Measurements from ENCODE around the gene GYG1.
A peak's percentile ranks its signal among the peaks of the same experiment; 100 is the strongest.

The GYG1 gene

DNA sequence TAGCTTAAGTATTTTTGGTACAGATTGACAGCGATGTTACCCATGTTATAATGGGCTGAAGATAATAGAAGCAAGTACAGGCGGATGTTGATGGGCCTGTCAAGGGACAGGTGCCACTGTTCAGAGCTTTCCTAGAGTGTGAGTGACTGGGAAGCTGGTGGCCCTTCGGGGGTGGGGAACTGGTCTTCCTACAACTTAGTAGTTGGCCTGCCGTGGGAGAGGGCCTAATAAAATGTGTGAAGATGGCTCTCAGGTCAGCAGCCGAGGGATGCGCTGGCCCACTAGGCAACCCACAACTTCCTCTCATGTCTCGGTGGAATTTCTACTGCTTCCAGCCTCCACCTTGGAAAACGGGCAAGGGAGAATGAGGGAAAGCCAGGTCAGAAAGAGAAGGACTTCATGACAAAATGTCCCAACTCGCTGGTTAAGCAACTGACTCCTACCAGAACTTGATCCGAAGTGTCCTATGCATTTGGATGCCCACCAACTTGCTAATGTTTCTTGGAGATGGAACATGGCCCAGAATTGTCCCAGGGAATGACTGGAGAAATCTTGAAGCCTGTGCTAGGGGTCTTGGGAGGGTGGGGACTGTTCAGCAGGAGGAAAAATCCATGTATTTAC lies 1.4 kb downstream of the GYG1 start:
- H3K27ac ChIP-seq (ENCODE audit: poor library complexity, severe bottlenecking) = no peak overlapping the region
- no peaks in the 10 kb centered on the region for H3K4me1 ChIP-seq (ENCODE audit: insufficient read depth, poor library complexity, severe bottlenecking)
- no peak for ATAC-seq (ENCODE audit: low read depth)
- DNase-seq (ENCODE audit: low spot score) = no peak
- TF ChIP-seq CTCF (IDR thresholded peaks at IDR 0.05; ENCODE audit: poor library complexity, severe bottlenecking) = no peak
- H3K27me3 ChIP-seq (ENCODE audit: insufficient read depth, poor library complexity, severe bottlenecking) = no peaks in the 10 kb centered on the region
- peaks cover 19% of the 10 kb centered on the region for H3K36me3 ChIP-seq (ENCODE audit: low read depth)
- no peaks in the 10 kb centered on the region for H3K9me3 ChIP-seq (ENCODE audit: severe bottlenecking)
- H3K4me3 ChIP-seq (ENCODE audit: severe bottlenecking) = peak overlapping the region; percentile 79

DNA sequence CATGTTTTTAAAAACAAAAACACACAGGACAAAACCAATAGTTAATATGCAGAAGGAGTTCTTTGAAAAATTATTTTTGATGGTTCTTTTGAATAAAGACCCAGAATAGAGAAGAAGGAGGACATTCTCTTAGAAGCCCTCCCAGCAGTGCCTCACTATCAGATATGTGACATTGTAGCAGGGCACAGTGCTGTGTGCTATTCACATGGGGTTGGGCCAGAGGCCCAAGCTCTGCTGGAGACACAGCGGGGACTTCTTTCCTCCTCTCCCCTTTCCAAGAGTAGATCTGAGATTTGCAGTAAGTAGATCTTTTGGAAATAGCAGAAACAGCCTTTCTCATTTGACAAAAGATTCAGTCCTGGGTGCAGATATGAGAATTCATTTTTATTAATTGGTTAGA lies 6.3 kb downstream of the GYG1 start:
- no peak overlapping the region for H3K27ac ChIP-seq (ENCODE audit: poor library complexity, severe bottlenecking)
- no peaks in the 10 kb centered on the region for H3K27me3 ChIP-seq (ENCODE audit: insufficient read depth, poor library complexity, severe bottlenecking)
- no peak overlapping the region for H3K4me3 ChIP-seq (ENCODE audit: severe bottlenecking)
- peaks cover 29% of the 10 kb centered on the region for H3K36me3 ChIP-seq (ENCODE audit: low read depth)
- no peak for ATAC-seq (ENCODE audit: low read depth)
- no peak for TF ChIP-seq CTCF (IDR thresholded peaks at IDR 0.05; ENCODE audit: poor library complexity, severe bottlenecking)
- H3K9me3 ChIP-seq (ENCODE audit: severe bottlenecking) = no peaks in the 10 kb centered on the region
- no peaks in the 10 kb centered on the region for H3K4me1 ChIP-seq (ENCODE audit: insufficient read depth, poor library complexity, severe bottlenecking)
- no peak for DNase-seq (ENCODE audit: low spot score)

- Histone ChIP-seq H3K27ac (ENCODE audit: poor library complexity, severe bottlenecking) (no peak overlapping the region), H3K27me3 (ENCODE audit: insufficient read depth, poor library complexity, severe bottlenecking) (no peaks in the 10 kb centered on the region), H3K36me3 (ENCODE audit: low read depth) (peaks cover 29% of the 10 kb centered on the region), H3K4me3 (ENCODE audit: severe bottlenecking) (no peak overlapping the region), H3K4me1 (ENCODE audit: insufficient read depth, poor library complexity, severe bottlenecking) (no peaks in the 10 kb centered on the region), H3K9me3 (ENCODE audit: severe bottlenecking) (no peaks in the 10 kb centered on the region)
- ATAC-seq (ENCODE audit: low read depth) = no peak
- DNase-seq (ENCODE audit: low spot score) = no peak
- no peak for TF ChIP-seq CTCF (IDR thresholded peaks at IDR 0.05; ENCODE audit: poor library complexity, severe bottlenecking)
Measured at GRCh38 chr3:148998297-148998696, 7.0 kb downstream of the GYG1 start.

DNA sequence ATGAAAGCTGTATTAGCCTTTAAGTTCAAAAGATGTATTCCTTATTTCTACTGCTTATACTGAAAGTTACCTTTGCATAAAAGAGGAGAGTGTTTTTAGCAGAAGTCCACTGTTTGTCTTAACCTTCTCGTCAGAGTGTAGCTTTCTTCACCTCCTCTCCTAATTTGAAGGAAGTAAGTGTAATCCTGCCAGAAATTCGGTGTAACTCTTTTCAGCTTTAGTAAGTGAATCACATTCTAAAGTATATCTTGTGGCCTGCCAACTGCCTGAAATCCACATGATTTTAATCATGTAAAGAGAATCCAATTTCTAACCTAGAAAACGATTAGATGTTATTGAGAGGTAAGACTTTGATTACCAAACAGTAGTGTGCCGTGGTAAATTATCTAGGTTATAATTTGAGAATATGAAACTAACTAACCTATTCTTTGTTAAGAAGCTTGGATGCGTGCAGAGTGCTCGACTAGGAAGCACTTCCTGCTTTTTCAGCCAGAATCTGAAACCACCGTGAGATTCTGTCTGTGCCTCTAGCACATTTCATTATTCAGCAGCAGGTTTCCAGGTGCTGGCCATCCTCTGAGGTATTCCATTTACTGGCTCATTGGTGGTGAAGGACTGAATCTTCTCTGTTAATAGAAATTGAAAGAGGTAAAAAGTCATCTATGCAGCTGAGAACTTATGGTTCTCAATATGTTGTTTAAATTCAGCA lies 7.5 kb downstream of the GYG1 start:
- DNase-seq (ENCODE audit: low spot score) = no peak
- H3K36me3 ChIP-seq (ENCODE audit: low read depth) = peaks cover 29% of the 10 kb centered on the region

More for the DNA sequence above, 7.5 kb downstream of the GYG1 start:
- Histone ChIP-seq H3K27ac (ENCODE audit: poor library complexity, severe bottlenecking) (no peak overlapping the region), H3K4me1 (ENCODE audit: insufficient read depth, poor library complexity, severe bottlenecking) (no peaks in the 10 kb centered on the region), H3K9me3 (ENCODE audit: severe bottlenecking) (no peaks in the 10 kb centered on the region), H3K27me3 (ENCODE audit: insufficient read depth, poor library complexity, severe bottlenecking) (no peaks in the 10 kb centered on the region), H3K4me3 (ENCODE audit: severe bottlenecking) (no peak overlapping the region)
- no peak for ATAC-seq (ENCODE audit: low read depth)
- no peak for TF ChIP-seq CTCF (IDR thresholded peaks at IDR 0.05; ENCODE audit: poor library complexity, severe bottlenecking)
